D341Med (cell line): ENCODE results near the gene SPANXN2.
"Not testable (repeated sequence)": the region's sequence is repeated elsewhere in the genome, so short reads cannot be mapped to it uniquely, and the experiment has no call there.

Source experiments
- DNase-seq: peaks from one replicate; pipeline ENCODE4 v3.0.0; 2012; ENCODE audit warnings: low spot score

The SPANXN2 gene

GRCh38 chrX:143720652-143721051 lies at the start of gene SPANXN2:
TSS of gene SPANXN2 (minus strand) at chrX:143720752. CDS start at chrX:143720668, 84 bp downstream.
- DNase-seq: not testable (repeated sequence)

- DNase-seq: no peak
Measured at GRCh38 chrX:143768976-143769375, 48.4 kb upstream of the SPANXN2 start.

GRCh38 chrX:143767789-143768188 lies 47.2 kb upstream of the SPANXN2 start:
- DNase-seq: not testable (repeated sequence)

- DNase-seq: no peak
Measured at GRCh38 chrX:143757887-143758286, 37.3 kb upstream of the SPANXN2 start.

- no peak for DNase-seq
Measured at GRCh38 chrX:143757375-143757774, 36.8 kb upstream of the SPANXN2 start.

GRCh38 chrX:143754183-143754582 lies 33.6 kb upstream of the SPANXN2 start:
- no peak for DNase-seq

- DNase-seq: no peak
Measured at GRCh38 chrX:143733866-143734265, 13.3 kb upstream of the SPANXN2 start.

GRCh38 chrX:143726296-143726695 lies 5.7 kb upstream of the SPANXN2 start:
- no peak for DNase-seq

- no peak for DNase-seq
Measured at GRCh38 chrX:143701460-143701859, 19.1 kb downstream of the SPANXN2 start.

GRCh38 chrX:143694885-143695284 lies 25.7 kb downstream of the SPANXN2 start:
- DNase-seq: no peak

- no peak for DNase-seq
Measured at GRCh38 chrX:143683486-143683885, 37.1 kb downstream of the SPANXN2 start.

- no peak for DNase-seq
Measured at GRCh38 chrX:143674926-143675325, 45.6 kb downstream of the SPANXN2 start.

GRCh38 chrX:143669395-143669794 lies 51.2 kb downstream of the SPANXN2 start:
- no peak for DNase-seq

GRCh38 chrX:143664302-143664701 lies 56.2 kb downstream of the SPANXN2 start:
- no peak for DNase-seq

- DNase-seq: no peak
Measured at GRCh38 chrX:143663755-143664154, 56.8 kb downstream of the SPANXN2 start.
